Smooth muscle cell (in vitro differentiated cells): ENCODE results near the gene TEX55. TPM values are rescaled to one million over a fixed set of nuclear protein-coding genes. Genes with fewer than 3 reads are reported as not detected.

ENCODE experiments used
- DNase-seq: peaks from one replicate; lab custom pipeline; 2025; ENCODE audit not compliant: unreplicated experiment; lab: John Stamatoyannopoulos, UW
- H2AFZ ChIP-seq: fragments of 200-600 bp; sonication (generic); 2 replicates; pipeline ENCODE4 v1.6.0; 2016; ENCODE audit warnings: antibody characterized with exemption, low read depth, mild to moderate bottlenecking
- H3F3A ChIP-seq: fragments of 200-600 bp; sonication (generic); 2 replicates; pipeline ENCODE4 v1.6.0; 2017; ENCODE audit warnings: antibody characterized with exemption, low read depth
- H3K27ac ChIP-seq: fragments of 200-600 bp; sonication (generic); 2 replicates; pipeline ENCODE4 v1.5.1; 2016; ENCODE audit warnings: low read depth, mild to moderate bottlenecking
- H3K27me3 ChIP-seq: fragments of 200-600 bp; sonication (generic); 2 replicates; pipeline ENCODE4 v1.6.1; 2016; ENCODE audit warnings: low read depth, mild to moderate bottlenecking
- H3K36me3 ChIP-seq: fragments of 200-600 bp; sonication (generic); 2 replicates; pipeline ENCODE4 v1.5.1; 2016; ENCODE audit warnings: low read depth
- H3K4me1 ChIP-seq: fragments of 200-600 bp; sonication (generic); 2 replicates; pipeline ENCODE4 v1.5.1; 2016; ENCODE audit warnings: low read depth
- H3K4me2 ChIP-seq: fragments of 200-600 bp; sonication (generic); 2 replicates; pipeline ENCODE4 v1.6.0; 2016; ENCODE audit warnings: mild to moderate bottlenecking
- H3K4me3 ChIP-seq: fragments of 200-600 bp; sonication (generic); 2 replicates; pipeline ENCODE4 v1.5.1; 2016; ENCODE audit warnings: mild to moderate bottlenecking
- H3K79me2 ChIP-seq: fragments of 200-600 bp; sonication (generic); 2 replicates; pipeline ENCODE4 v1.6.0; 2016; ENCODE audit warnings: low read depth, mild to moderate bottlenecking
- H3K9ac ChIP-seq: fragments of 200-600 bp; sonication (generic); 2 replicates; pipeline ENCODE4 v1.6.0; 2016; ENCODE audit warnings: low read depth
- H3K9me3 ChIP-seq: fragments of 200-600 bp; sonication (generic); replicated peaks from 2 replicates; pipeline ENCODE4 v1.5.1; 2016; ENCODE audit warnings: low read depth
- H4K20me1 ChIP-seq: fragments of 200-600 bp; sonication (generic); 2 replicates; pipeline ENCODE4 v1.6.0; 2016; ENCODE audit warnings: low read depth
- CTCF ChIP-seq: fragments of 200-600 bp; sonication (generic); IDR thresholded peaks from 2 replicates; pipeline ENCODE4 v1.5.1; 2017; ENCODE audit warnings: borderline replicate concordance, mild to moderate bottlenecking, antibody characterized with exemption; ENCODE audit not compliant: insufficient read depth, poor library complexity, severe bottlenecking
- WGBS: methylation state at CpG from one replicate; pipeline ENCODE4 v1.1.7; 2016; ENCODE audit warnings: low lambda C conversion rate; 5-methylcytosine and 5-hydroxymethylcytosine counted together
- polyA plus RNA-seq: library from polyadenylated mRNA; unstranded; fragments of >200 nt; fragmentation: Nextera tagmentation; extraction: Ambion mirVana; gene quantifications from 2 replicates; pipeline ENCODE4 v1.2.1, GENCODE V29; 2016
- total RNA-seq: library from RNA; depleted of rRNA; stranded (reverse); fragments of >200 nt; gene quantifications from 2 replicates; pipeline ENCODE4 v1.2.3, GENCODE V29; 2014

Gene TEX55
- total and polyA plus RNA-seq, 2 experiments from 2014 or later = not detected

- Histone ChIP-seq H4K20me1 (no peaks in the 10 kb centered on the region), H3K4me3 (no peak overlapping the region), H3F3A (no peaks in the 10 kb centered on the region), H3K36me3 (no peaks in the 10 kb centered on the region), H2AFZ (no peak overlapping the region), H3K4me2 (no peak overlapping the region), H3K27ac (no peak overlapping the region), H3K9me3 (no peaks in the 10 kb centered on the region), H3K27me3 (no peaks in the 10 kb centered on the region), H3K4me1 (no peaks in the 10 kb centered on the region), H3K79me2 (no peaks in the 10 kb centered on the region), H3K9ac (no peak overlapping the region)
- WGBS = 88% methylated on average over 1 of the region's 1 CpG
- DNase-seq = no peak
- no peak for TF ChIP-seq CTCF
These were observed 49.9 kb downstream of the TEX55 start for GRCh38 chr3:119195911-119196310.

Other genes starting within 250 kb of the TEX55 start
- 0.54 TPM in 1 of 2 replicates, not detected in the other for gene IGSF11, start 111.3 kb upstream of the TEX55 start, total RNA-seq
- not detected in 2 replicates for gene IGSF11, start 111.3 kb upstream of the TEX55 start, polyA plus RNA-seq
- 6.3 and 9.1 TPM in 2 replicates for gene UPK1B, start 27.4 kb downstream of the TEX55 start, total RNA-seq
- gene UPK1B, start 27.4 kb downstream of the TEX55 start, polyA plus RNA-seq = 1.1 and 2.8 TPM in 2 replicates
- 33.5 and 37.3 TPM in 2 replicates for gene B4GALT4, start 94.7 kb downstream of the TEX55 start, total RNA-seq
- gene B4GALT4, start 94.7 kb downstream of the TEX55 start, polyA plus RNA-seq = 28.8 and 36.8 TPM in 2 replicates
- 10.9 and 15.4 TPM in 2 replicates for gene ARHGAP31, start 148.2 kb downstream of the TEX55 start, total RNA-seq
- gene ARHGAP31, start 148.2 kb downstream of the TEX55 start, polyA plus RNA-seq = 5.6 and 6.1 TPM in 2 replicates